Activated T-cell treated with anti-CD3 and anti-CD28 coated beads for 1 hour (primary cell): ENCODE measurements around the gene PIF1.
A peak's percentile ranks its signal among the peaks of the same experiment; 100 is the strongest.
"Not testable (repeated sequence)": the region's sequence is repeated elsewhere in the genome, so short reads cannot be mapped to it uniquely, and the experiment has no call there.

Experiments
- DNase-seq: peaks from one replicate; pipeline ENCODE4 v3.0.0-alpha.2; 2020; ENCODE audit warnings: low read depth

The PIF1 gene

GRCh38 chr15:64847448-64847847 lies 22.0 kb upstream of the PIF1 start:
- DNase-seq: no peak

GRCh38 chr15:64847016-64847415 lies 21.6 kb upstream of the PIF1 start:
- DNase-seq: no peak

- DNase-seq: no peak
These were observed 20.6 kb upstream of the PIF1 start for GRCh38 chr15:64845831-64846595.

- DNase-seq: no peak
These were observed 19.8 kb upstream of the PIF1 start for GRCh38 chr15:64845183-64845611.

GRCh38 chr15:64844576-64845145 lies 19.2 kb upstream of the PIF1 start:
- no peak for DNase-seq

- DNase-seq: no peak
These were observed 18.5 kb upstream of the PIF1 start for GRCh38 chr15:64843991-64844390.

GRCh38 chr15:64842986-64843561 lies 17.6 kb upstream of the PIF1 start:
- DNase-seq: no peak

GRCh38 chr15:64842096-64842939 lies 16.9 kb upstream of the PIF1 start:
- no peak for DNase-seq

- DNase-seq: peak; percentile 82
These were observed 16.1 kb upstream of the PIF1 start, which contains the start of gene PLEKHO2 for GRCh38 chr15:64841344-64842095. TSS of gene PLEKHO2 (plus strand) at chr15:64841915. CDS start at chr15:64842017, 102 bp downstream.

- DNase-seq: no peak
These were observed 15.6 kb upstream of the PIF1 start for GRCh38 chr15:64841060-64841343.

GRCh38 chr15:64837502-64837901 lies 12.1 kb upstream of the PIF1 start:
- no peak for DNase-seq

GRCh38 chr15:64836023-64836536 lies 10.6 kb upstream of the PIF1 start:
- no peak for DNase-seq

- no peak for DNase-seq
These were observed 8.2 kb upstream of the PIF1 start for GRCh38 chr15:64833690-64834089.

- DNase-seq: no peak
These were observed 3.5 kb upstream of the PIF1 start for GRCh38 chr15:64828985-64829384.

GRCh38 chr15:64824929-64825430 lies 467 bp downstream of the PIF1 start:
- no peak for DNase-seq

- DNase-seq: no peak
These were observed 9.0 kb downstream of the PIF1 start for GRCh38 chr15:64816452-64816851.

- not testable (repeated sequence) for DNase-seq
These were observed 10.5 kb downstream of the PIF1 start for GRCh38 chr15:64814965-64815364.

GRCh38 chr15:64814283-64814682 lies 11.2 kb downstream of the PIF1 start:
- DNase-seq: not testable (repeated sequence)

- DNase-seq: no peak
These were observed 12.4 kb downstream of the PIF1 start for GRCh38 chr15:64813075-64813474.

- no peak for DNase-seq
These were observed 14.7 kb downstream of the PIF1 start for GRCh38 chr15:64810497-64811326.
